NCI-H774 (cell line): ENCODE results near the gene LRRTM1.

Experiments
- DNase-seq: peaks from one replicate; lab custom pipeline; 2025; lab: John Stamatoyannopoulos, UW

LRRTM1 gene

GRCh38 chr2:80303909-80304837 lies at the start of gene LRRTM1:
Gene LRRTM1 (minus strand): TSS chr2:80304752. CDS start chr2:80303819, 933 bp downstream.
- DNase-seq, result no peak

DNA sequence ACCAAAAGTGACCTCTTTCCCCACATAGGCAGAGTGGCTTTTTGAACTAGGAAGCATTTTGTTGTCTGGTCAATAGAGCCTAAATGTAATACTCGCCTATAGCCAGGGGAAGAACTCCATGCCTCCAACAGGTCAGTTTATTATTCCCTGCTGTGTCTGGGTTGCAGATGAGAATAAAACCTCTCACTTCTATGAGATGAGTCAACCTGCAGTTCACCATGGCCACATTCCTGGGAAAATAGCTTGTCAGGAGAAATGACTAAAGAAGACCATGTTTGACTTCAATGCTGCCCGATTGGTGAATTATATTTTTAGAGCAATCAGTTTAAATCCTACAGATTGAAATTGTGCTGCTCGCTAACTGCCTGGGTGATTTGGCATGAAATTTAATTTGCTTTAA lies 46.7 kb upstream of the LRRTM1 start:
- DNase-seq, result no peak

- no peak for DNase-seq
Measured at GRCh38 chr2:80348953-80349352, 44.4 kb upstream of the LRRTM1 start.

GRCh38 chr2:80348078-80348477 lies 43.5 kb upstream of the LRRTM1 start:
- no peak for DNase-seq

DNA sequence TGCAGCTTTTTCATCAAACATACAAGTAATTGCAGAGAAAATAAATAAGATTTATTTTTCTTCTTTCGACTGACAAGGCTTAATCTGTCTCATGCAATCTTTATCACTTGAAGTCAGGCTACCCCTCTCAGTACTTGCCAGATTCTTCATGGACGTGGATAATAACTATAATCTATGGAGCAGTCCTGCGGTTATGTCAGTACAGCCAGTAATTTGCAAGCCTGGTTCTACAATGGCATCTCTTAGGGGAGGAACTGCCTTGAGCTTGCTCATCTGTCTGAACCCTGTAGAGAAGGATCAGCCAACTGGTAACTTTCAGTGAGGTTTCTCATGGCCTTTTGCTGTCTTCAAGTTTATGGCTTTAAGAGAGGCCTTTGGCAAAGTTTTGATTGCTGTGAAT lies 35.5 kb upstream of the LRRTM1 start:
- DNase-seq, result no peak

GRCh38 chr2:80338794-80339193 lies 34.2 kb upstream of the LRRTM1 start:
- no peak for DNase-seq

- no peak for DNase-seq
Measured at GRCh38 chr2:80335411-80335810, 30.9 kb upstream of the LRRTM1 start.

DNA sequence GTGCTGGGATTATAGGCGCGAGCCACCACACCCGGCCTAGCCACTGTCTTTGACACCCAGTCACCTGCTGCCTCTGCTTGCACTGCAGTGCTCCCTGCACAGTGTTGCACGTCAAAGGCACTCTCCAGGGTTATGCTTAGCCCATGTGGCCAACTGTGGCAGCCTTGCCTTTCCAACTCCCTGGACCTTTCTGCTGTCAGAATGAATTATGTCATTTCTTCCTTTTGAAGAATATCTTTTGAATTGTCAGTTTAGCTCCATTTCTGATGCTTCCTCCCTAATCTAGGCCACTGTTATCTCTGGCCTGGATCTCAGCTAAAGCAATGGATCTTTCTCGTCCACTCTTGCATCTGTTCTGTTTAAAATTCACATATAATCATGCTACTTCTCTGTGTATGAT lies 29.3 kb upstream of the LRRTM1 start:
- no peak for DNase-seq

DNA sequence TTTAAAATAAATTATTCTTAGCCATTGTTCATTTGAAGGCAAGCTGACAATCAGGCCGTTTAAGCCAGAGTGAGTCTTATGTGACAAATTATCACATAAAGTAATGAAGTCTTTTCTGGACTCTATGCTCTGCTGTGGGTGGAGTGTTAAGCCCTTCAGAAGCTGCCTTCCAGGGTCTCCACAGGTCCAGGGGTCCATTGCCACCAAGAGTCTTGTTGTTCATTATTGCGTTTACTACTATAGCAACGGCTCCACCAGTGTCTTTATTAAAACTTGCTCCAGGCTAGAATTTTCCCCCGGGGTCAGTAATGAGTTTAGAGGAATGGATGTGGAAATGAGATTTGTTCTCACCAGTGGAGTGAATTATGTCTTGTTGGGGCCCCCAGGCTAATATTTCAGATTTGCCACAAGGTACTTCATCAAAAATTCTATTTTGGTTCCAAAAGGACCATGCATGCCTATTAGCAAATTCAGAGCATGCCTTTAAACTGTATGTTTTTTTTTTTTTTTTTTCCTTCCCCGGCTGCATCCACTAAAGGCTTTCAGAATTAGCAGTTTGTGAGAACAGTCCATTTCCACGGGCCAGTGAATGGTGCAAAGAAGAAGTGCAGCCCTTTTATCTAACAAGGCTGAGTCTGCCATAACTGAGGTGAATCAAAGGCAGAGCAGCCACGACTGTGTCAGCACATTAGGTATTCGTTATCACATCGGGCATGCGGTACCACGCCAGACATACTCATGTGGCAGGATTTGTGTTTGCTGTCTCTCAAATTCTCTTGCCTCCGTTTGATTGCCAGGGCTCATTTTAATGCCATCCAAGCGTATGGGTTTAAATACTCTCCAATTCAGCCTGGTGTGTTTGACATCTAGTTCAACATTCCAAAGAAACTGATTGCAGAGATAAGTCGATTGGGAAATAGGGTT lies 26.2 kb upstream of the LRRTM1 start:
- DNase-seq, result no peak

DNA sequence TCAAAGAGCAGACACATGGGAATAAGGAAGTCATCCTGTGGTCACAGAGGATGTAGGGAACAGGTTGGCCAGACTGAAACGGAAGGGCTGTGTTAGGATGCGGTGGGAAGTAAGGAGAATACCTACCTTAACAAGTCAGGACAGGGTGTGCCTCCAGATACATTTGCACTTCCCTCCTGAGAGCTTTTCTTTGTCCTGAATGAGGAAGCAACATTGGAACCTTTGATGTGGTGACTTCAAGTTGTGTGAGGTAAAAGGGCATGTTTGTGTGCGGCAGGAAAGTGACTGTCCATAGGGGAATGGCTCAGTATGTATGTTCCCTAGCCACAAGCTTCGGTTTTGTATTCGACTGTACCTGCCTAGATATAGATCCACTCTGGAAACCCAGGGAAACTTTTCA lies 24.9 kb upstream of the LRRTM1 start:
- no peak for DNase-seq

DNA sequence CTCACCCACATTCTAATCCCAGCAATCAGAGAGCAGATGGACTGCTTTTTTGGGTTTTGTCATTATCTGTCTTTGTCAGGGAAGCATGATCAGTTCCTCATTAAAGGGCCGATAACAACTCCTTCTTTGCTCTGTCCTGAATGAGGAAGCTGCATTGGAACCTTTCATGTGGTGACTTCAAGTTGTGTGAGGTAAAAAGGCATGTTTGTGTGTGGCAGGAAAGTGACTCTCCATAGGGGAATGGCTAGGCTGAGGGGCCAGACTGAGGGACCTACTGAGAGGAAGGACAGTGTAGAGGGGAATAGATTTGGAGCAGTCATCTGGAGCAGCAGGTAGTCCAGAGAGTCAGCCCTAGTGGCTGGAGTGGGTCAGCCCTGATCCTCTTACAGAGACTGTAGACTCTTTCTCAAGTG lies 23.6 kb upstream of the LRRTM1 start:
- no peak for DNase-seq

GRCh38 chr2:80326861-80327260 lies 22.3 kb upstream of the LRRTM1 start:
- DNase-seq, result no peak

GRCh38 chr2:80326214-80326613 lies 21.7 kb upstream of the LRRTM1 start:
- DNase-seq, result no peak

DNA sequence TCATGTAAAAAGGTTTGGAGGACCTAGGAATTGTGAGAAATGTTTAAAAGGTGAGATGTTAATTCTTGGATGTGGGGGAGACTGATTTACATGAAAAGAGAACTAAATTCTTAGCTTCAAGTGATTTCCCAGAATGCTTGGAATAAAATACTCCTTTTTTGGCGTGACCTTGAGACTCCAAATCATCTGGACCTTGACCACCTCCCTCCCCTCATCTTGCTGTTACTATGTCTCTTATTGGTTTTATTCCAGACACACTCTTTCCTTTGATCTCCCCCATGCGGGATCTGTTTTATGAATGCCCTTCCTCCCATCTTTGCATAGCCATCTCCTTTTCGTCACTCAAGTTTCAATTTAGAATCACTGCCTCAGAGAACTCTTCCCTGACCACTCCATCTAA lies 20.0 kb upstream of the LRRTM1 start:
- DNase-seq, result no peak

DNA sequence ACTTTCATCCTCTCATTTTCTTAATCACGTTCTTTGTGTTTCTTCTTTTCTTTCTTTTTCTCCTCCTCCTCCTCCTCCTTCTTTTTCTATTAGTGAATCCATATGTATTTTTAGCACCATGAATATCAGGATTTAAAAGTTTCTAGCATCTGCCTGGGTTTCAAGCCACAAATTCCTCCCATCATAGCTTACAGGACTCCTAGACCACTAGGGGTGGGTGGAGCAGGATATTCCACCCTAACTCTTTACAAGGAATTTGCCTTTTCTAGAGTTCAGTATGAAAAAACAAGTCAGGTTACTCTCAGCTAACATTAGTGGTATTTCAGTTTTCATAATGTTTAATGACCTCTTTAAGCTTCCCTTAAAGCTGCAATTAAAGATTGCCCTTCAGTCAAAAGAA lies 19.1 kb upstream of the LRRTM1 start:
- DNase-seq, result no peak

DNA sequence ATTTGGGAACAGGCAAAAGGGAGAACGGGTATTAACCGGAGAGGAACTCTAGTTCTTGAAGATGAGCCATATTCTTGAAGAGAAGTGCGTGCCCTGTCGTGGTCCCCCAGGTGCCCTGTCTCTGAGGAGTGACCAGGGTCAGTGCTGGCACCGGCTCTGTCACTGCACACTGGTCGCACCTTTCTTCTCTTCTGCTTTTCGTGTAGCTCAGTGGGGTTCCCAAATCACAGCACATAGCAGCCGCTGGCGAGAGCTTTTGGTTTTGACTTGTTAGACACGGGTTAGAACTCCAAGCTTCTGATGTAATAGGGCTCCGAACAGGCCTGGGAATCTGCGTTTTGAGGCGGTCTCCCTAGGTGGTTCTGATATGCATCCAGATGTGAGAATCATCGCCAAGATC lies 18.4 kb upstream of the LRRTM1 start:
- DNase-seq, result no peak

GRCh38 chr2:80322311-80322920 lies 17.9 kb upstream of the LRRTM1 start:
- DNase-seq, result no peak

DNA sequence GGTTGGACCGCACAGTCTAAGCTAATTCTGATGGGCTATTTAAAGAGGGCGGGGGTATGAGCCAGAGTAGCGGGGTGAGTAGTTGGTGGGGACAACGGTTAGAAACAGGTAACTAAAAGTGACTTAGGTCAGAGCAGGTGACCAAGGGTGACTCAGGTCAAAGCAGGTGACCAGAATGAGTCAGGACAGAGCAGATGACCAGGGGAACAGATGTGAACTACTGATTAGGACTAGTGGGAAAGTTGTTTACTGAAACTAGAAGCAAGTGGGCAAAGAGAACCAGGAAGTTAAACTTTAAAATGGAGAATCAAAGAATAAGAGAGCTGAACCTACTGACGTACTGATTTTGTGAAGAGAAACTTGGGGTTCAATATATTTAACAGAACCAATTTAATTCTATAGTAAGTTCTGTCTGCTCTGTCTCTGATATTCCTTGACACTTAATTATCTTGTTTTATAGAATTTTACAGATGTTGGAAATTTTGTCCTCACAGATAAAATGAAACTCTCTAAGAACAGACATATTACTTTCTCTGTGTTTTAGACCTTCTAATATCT lies 7.8 kb upstream of the LRRTM1 start:
- DNase-seq, result no peak

- DNase-seq, result no peak
Measured at GRCh38 chr2:80311304-80311703, 6.8 kb upstream of the LRRTM1 start.

- DNase-seq, result no peak
Measured at GRCh38 chr2:80303006-80303908, 1.3 kb downstream of the LRRTM1 start.
